GM12878 (cell line): ENCODE measurements around the gene POLG. TPM values are rescaled to one million over a fixed set of nuclear protein-coding genes. Genes with fewer than 3 reads are reported as not detected.

Source experiments
- ATAC-seq: fragments of 200-7000 bp; cut with Tn5 transposase; 3 replicates; pipeline ENCODE4 v1.9.1; 2020; ENCODE audit warnings: mild to moderate bottlenecking, moderate library complexity
- BruUV-seq: library from RNA; stranded (reverse); fragments of 400-500 nt; replicated peaks from 2 replicates; lab custom pipeline; 2021; lab: Mats Ljungman, UMichigan
- CTCF ChIA-PET: fragments of 300-600 bp; sonication (Branson Sonifier 250); formaldehyde crosslinking; extraction: SDS; loops from one replicate; lab custom pipeline; 2021; ENCODE audit warnings: inconsistent platforms; lab: Yijun Ruan, JAX
- POLR2A ChIA-PET: fragments of 350-600 bp; formaldehyde crosslinking; extraction: SDS; loops from one replicate; lab custom pipeline; 2021; ENCODE audit warnings: inconsistent platforms; lab: Charles Lee
- RAD21 ChIA-PET: fragments of 300-600 bp; sonication (Branson Sonifier 250); formaldehyde crosslinking; loops from one replicate; lab custom pipeline; 2023; ENCODE audit warnings: antibody characterized with exemption; ENCODE audit not compliant: unreplicated experiment; lab: Charles Lee
- SMC1A ChIA-PET: fragments of 300-600 bp; sonication (Branson Sonifier 250); formaldehyde crosslinking; loops from one replicate; lab custom pipeline; 2023; ENCODE audit not compliant: unreplicated experiment, uncharacterized antibody; lab: Charles Lee
- DNase-seq: peaks from one replicate; pipeline ENCODE4 v3.0.0-alpha.2; 2011; ENCODE audit warnings: low read depth, low spot score
- FAIRE-seq: peaks from 3 replicates; lab custom pipeline; 2011; peaks lifted over from hg19 to GRCh38; lab: Jason Lieb, UNC
- H2AFZ ChIP-seq: 2 replicates; pipeline ENCODE4 v1.6.0; 2011; ENCODE audit warnings: low read depth, low read length, control low read depth; ENCODE audit not compliant: control insufficient read depth
- H3K27ac ChIP-seq: 2 replicates; pipeline ENCODE4 v1.5.1; 2011; ENCODE audit warnings: control low read depth; ENCODE audit not compliant: control insufficient read depth, insufficient read depth
- H3K27me3 ChIP-seq, 2 experiments: replicated peaks in 1 of 2; 2 replicates each; pipeline versions ENCODE4 v1.6.0 to v1.6.1; 2011; ENCODE audit warnings: low read length in 1 of 2; ENCODE audit not compliant: control insufficient read depth in 2 of 2, insufficient read depth in 2 of 2
- H3K36me3 ChIP-seq, 2 experiments: 2 replicates each; pipeline ENCODE4 v1.5.1; 2011; ENCODE audit warnings: low read length in 1 of 2; ENCODE audit not compliant: control insufficient read depth in 2 of 2, insufficient read depth in 2 of 2
- H3K4me1 ChIP-seq: 2 replicates; pipeline ENCODE4 v1.6.1; 2011; ENCODE audit warnings: mild to moderate bottlenecking, low read length, moderate library complexity, mixed read lengths; ENCODE audit not compliant: control insufficient read depth, insufficient read depth
- H3K4me2 ChIP-seq: 2 replicates; pipeline ENCODE4 v1.6.0; 2011; ENCODE audit warnings: control low read depth; ENCODE audit not compliant: control insufficient read depth, insufficient read depth
- H3K4me3 ChIP-seq: fragments of 200-600 bp; sonication (generic); 2 replicates; pipeline ENCODE4 v1.5.1; 2016
- H3K79me2 ChIP-seq: 2 replicates; pipeline ENCODE4 v1.6.0; 2011; ENCODE audit warnings: low read length; ENCODE audit not compliant: control insufficient read depth, insufficient read depth
- H3K9ac ChIP-seq: 2 replicates; pipeline ENCODE4 v1.8.0; 2011; ENCODE audit warnings: low read length, control low read depth, mixed read lengths; ENCODE audit not compliant: control insufficient read depth, insufficient read depth
- H3K9me3 ChIP-seq: replicated peaks from 3 replicates; pipeline ENCODE4 v1.5.1; 2011; ENCODE audit warnings: mild to moderate bottlenecking, low read length; ENCODE audit not compliant: control insufficient read depth, insufficient read depth
- H4K20me1 ChIP-seq: 2 replicates; pipeline ENCODE4 v1.6.0; 2011; ENCODE audit not compliant: control insufficient read depth, insufficient read depth
- DPF2 ChIP-seq: fragments of 450-650 bp; IDR thresholded peaks from 2 replicates; pipeline ENCODE4 v1.6.1; 2017; ENCODE audit warnings: mild to moderate bottlenecking
- MYB ChIP-seq: fragments of 150-350 bp; IDR thresholded peaks from 2 replicates; pipeline ENCODE4 v1.6.1; 2014; ENCODE audit warnings: mild to moderate bottlenecking, low read depth, low read length, borderline replicate concordance
- TBL1XR1 ChIP-seq: IDR thresholded peaks from 2 replicates; pipeline ENCODE4 v1.6.1; 2012; ENCODE audit warnings: low read depth, low read length, improper control_type of control experiment
- YY1 ChIP-seq: IDR thresholded peaks from 2 replicates; pipeline ENCODE4 v1.6.1; 2011; ENCODE audit warnings: low read depth, mild to moderate bottlenecking, low read length
- ZNF207 ChIP-seq: fragments of 450-650 bp; IDR thresholded peaks from 2 replicates; pipeline ENCODE4 v1.6.1; 2014; ENCODE audit warnings: antibody characterized with exemption, mild to moderate bottlenecking, borderline replicate concordance
- WGBS: methylation state at CpG from one replicate; pipeline ENCODE4 v1.1.6; 2016; ENCODE audit warnings: low lambda C conversion rate; ENCODE audit not compliant: insufficient replicate concordance, insufficient coverage; ENCODE audit errors: missing lambda C conversion rate; 5-methylcytosine and 5-hydroxymethylcytosine counted together
- in situ Hi-C: fragments of 300-500 bp; cut with MboI; formaldehyde crosslinking; loops from 9 replicates; pipeline ENCODE4 v1.14.3; 2018; ENCODE audit warnings: mixed read lengths
- intact Hi-C: fragments of 100-400 bp; cut with micrococcal nuclease; formaldehyde crosslinking; loops from one replicate; pipeline ENCODE4 v1.14.2; 2022; ENCODE audit not compliant: unreplicated experiment
- polyA plus RNA-seq, 11 experiments: library from polyadenylated mRNA; depleted of rRNA in 4 of 11; unstranded in 6 of 11; stranded (reverse) in 5 of 11; fragments of >200 nt; fragmentation: Nextera tagmentation in 4 of 11; fragmentation: Illumina TruSeq in 1 of 11; extraction: Ambion mirVana in 4 of 11; extraction: Trizol in 1 of 11; gene quantifications; 1 replicate in 1 of 11; 2 replicates in 10 of 11; pipeline versions ENCODE4 v1.2.1 to v1.2.3, GENCODE V29; 2011 to 2016; ENCODE audit warnings: inconsistent platforms in 2 of 11, missing spikeins in 2 of 11, low read depth in 1 of 11
- total RNA-seq, 4 experiments: library from RNA; depleted of rRNA in 3 of 4; stranded (reverse); fragments of >200 nt in 3 of 4; fragmentation: Illumina TruSeq in 1 of 4; extraction: Trizol in 1 of 4; gene quantifications; 2 replicates each; pipeline versions ENCODE4 v1.2.1 to v1.2.3, GENCODE V29; 2013 to 2021
- TF ChIP-seq, protein P1 (sequence below): fragments of 450-650 bp; IDR thresholded peaks from 2 replicates; pipeline ENCODE4 v1.6.1; 2017; ENCODE audit warnings: mild to moderate bottlenecking, moderate library complexity

Gene POLG
- total and polyA plus RNA-seq, 10 of the 15 experiments (the other 5 are each of a cell fraction or from before 2014, with no cell fraction given), result 14.8 to 71.1 (median 33.0) TPM

DNA sequence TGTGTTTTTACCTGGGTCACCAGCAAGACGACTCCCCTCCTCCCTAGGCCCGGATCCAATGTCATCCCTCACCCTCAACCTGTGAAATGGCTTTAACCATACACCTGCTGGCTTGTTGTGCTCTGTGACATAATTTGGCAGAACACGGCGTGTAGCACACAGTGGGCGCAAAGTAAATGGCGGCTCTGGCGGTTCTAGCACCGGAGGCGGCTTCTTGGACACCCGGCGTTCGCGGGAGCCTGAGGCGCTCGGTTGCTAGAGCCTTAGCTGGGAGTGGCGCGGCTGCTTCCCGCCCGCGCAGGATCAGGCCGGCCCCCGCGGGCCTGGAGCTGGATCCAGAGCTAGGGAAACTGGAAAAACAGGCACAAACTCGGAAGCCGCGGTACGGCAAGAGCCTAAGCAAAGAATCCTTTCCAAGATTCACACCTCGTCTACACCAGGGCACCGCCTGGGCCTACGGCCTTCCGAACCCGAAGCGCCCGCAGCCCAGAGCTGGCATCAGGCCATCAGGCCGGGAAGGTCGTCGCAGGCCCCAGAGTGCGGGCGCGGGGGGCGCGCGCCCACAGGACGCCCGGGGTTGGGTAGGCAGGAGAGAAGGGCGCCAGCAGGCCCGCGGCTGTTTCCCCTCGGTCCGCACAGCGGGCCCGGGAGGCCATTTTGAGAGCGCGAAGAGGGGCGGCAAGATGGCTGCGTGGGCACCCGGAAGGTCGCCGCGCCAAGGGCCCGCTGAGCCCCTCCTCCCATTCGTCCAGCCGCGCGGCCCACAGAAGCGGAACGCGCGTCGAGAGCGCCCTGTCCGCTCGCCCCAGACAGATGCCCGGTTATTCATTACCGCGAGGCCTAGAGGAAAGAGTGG is 43.9 kb upstream of the POLG start:
- DNase-seq, result no peak
- TF ChIP-seq ZNF207, result no peak
- TF ChIP-seq DPF2, result no peak
- TF ChIP-seq, protein P1, sequence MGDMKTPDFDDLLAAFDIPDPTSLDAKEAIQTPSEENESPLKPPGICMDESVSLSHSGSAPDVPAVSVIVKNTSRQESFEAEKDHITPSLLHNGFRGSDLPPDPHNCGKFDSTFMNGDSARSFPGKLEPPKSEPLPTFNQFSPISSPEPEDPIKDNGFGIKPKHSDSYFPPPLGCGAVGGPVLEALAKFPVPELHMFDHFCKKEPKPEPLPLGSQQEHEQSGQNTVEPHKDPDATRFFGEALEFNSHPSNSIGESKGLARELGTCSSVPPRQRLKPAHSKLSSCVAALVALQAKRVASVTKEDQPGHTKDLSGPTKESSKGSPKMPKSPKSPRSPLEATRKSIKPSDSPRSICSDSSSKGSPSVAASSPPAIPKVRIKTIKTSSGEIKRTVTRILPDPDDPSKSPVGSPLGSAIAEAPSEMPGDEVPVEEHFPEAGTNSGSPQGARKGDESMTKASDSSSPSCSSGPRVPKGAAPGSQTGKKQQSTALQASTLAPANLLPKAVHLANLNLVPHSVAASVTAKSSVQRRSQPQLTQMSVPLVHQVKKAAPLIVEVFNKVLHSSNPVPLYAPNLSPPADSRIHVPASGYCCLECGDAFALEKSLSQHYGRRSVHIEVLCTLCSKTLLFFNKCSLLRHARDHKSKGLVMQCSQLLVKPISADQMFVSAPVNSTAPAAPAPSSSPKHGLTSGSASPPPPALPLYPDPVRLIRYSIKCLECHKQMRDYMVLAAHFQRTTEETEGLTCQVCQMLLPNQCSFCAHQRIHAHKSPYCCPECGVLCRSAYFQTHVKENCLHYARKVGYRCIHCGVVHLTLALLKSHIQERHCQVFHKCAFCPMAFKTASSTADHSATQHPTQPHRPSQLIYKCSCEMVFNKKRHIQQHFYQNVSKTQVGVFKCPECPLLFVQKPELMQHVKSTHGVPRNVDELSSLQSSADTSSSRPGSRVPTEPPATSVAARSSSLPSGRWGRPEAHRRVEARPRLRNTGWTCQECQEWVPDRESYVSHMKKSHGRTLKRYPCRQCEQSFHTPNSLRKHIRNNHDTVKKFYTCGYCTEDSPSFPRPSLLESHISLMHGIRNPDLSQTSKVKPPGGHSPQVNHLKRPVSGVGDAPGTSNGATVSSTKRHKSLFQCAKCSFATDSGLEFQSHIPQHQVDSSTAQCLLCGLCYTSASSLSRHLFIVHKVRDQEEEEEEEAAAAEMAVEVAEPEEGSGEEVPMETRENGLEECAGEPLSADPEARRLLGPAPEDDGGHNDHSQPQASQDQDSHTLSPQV, result no peak
- no peak for TF ChIP-seq MYB
- TF ChIP-seq TBL1XR1, result no peak
- TF ChIP-seq YY1, result peak; percentile 91
- no peak overlapping the region for H3K27ac ChIP-seq
- ChIA-PET RAD21 (no interaction called here), POLR2A (no interaction called here), SMC1A (no interaction called here), CTCF (no interaction called here)
- no TSS peak for BruUV-seq
- peak overlapping the region; percentile 8; the same call in 1 of the 2 replicates for H2AFZ ChIP-seq
- WGBS, result 24% methylated on average over 76 of the region's 76 CpGs
- H3K9ac ChIP-seq, result no peak overlapping the region
- H3K79me2 ChIP-seq, result no peaks in the 10 kb centered on the region
- H3K4me3 ChIP-seq, result no peak overlapping the region
- H4K20me1 ChIP-seq, result no peaks in the 10 kb centered on the region
- no peak for FAIRE-seq
- H3K4me1 ChIP-seq, result no peaks in the 10 kb centered on the region
- no peaks in the 10 kb centered on the region; the same call in 2 of the 3 replicates for H3K9me3 ChIP-seq
- in situ Hi-C loops, result no loop called here
- H3K36me3 ChIP-seq, result no peaks in the 10 kb centered on the region
- intact Hi-C loops, result no loop called here
- no peak overlapping the region; the same call in 1 of the 2 replicates for H3K4me2 ChIP-seq
- peaks cover 26 to 32% of the 10 kb centered on the region in 2 experiments for H3K27me3 ChIP-seq
- ATAC-seq, result no peak
